NB4 (cell line): Measurements from ENCODE around the gene NOTUM.

Experiments used
- CTCF ChIP-seq: IDR thresholded peaks from one replicate; pipeline ENCODE4 v1.5.1; 2012; ENCODE audit warnings: low read depth, low read length
- MAX ChIP-seq: IDR thresholded peaks from 2 replicates; pipeline ENCODE4 v1.6.1; 2011; ENCODE audit warnings: low read depth, low read length
- MYC ChIP-seq: IDR thresholded peaks from 2 replicates; pipeline ENCODE4 v1.6.1; 2011; ENCODE audit warnings: low read depth, low read length
- POLR2A ChIP-seq: IDR thresholded peaks from 2 replicates; pipeline ENCODE4 v1.6.1; 2011; ENCODE audit warnings: mild to moderate bottlenecking; ENCODE audit not compliant: insufficient read length; ENCODE audit errors: extremely low read depth

GRCh38 chr17:81980707-81981343 lies 19.8 kb upstream of the NOTUM start:
- no peak for TF ChIP-seq CTCF
- no peak for TF ChIP-seq POLR2A
- no peak for TF ChIP-seq MAX
- TF ChIP-seq MYC, result no peak
